MM.1S (cell line): ENCODE measurements around the gene PAQR7.

Experiments
- DNase-seq: peaks from one replicate; pipeline ENCODE4 v3.0.0-alpha.2; 2015
- H2AFZ ChIP-seq: fragments of 300-600 bp; sonication (generic); 2 replicates; pipeline ENCODE4 v1.6.0; 2016; ENCODE audit warnings: antibody characterized with exemption, low read length
- H3F3A ChIP-seq: fragments of 300-600 bp; sonication (generic); 2 replicates; pipeline ENCODE4 v1.6.1; 2016; ENCODE audit warnings: mild to moderate bottlenecking, antibody characterized with exemption, low read length, moderate library complexity, mixed read lengths; ENCODE audit not compliant: insufficient read depth
- H3K27ac ChIP-seq: fragments of 300-600 bp; sonication (generic); 2 replicates; pipeline ENCODE4 v1.5.1; 2016; ENCODE audit warnings: mild to moderate bottlenecking, low read length
- H3K27me3 ChIP-seq: fragments of 300-600 bp; sonication (generic); replicated peaks from 2 replicates; pipeline ENCODE4 v1.6.0; 2016; ENCODE audit warnings: low read length; ENCODE audit not compliant: insufficient read depth
- H3K36me3 ChIP-seq: fragments of 300-600 bp; sonication (generic); replicated peaks from 2 replicates; pipeline ENCODE4 v1.6.1; 2016; ENCODE audit warnings: mild to moderate bottlenecking, low read length, mixed read lengths; ENCODE audit not compliant: insufficient read depth
- H3K4me1 ChIP-seq: fragments of 300-600 bp; sonication (generic); 2 replicates; pipeline ENCODE4 v1.6.1; 2016; ENCODE audit warnings: low read length, mixed read lengths
- H3K4me2 ChIP-seq: fragments of 300-600 bp; sonication (generic); 2 replicates; pipeline ENCODE4 v1.6.0; 2016; ENCODE audit warnings: low read depth, low read length
- H3K4me3 ChIP-seq: fragments of 300-600 bp; sonication (generic); 2 replicates; pipeline ENCODE4 v1.5.1; 2016; ENCODE audit warnings: low read length, mixed read lengths
- H3K79me2 ChIP-seq: fragments of 300-600 bp; sonication (generic); 2 replicates; pipeline ENCODE4 v1.6.1; 2016; ENCODE audit warnings: mixed run types, low read length, mixed read lengths
- H3K9ac ChIP-seq: fragments of 300-600 bp; sonication (generic); 2 replicates; pipeline ENCODE4 v1.6.1; 2016; ENCODE audit warnings: low read length, mixed read lengths
- H3K9me2 ChIP-seq: fragments of 300-600 bp; sonication (generic); replicated peaks from 2 replicates; pipeline ENCODE4 v1.6.1; 2016; ENCODE audit warnings: mild to moderate bottlenecking, low read length, mixed read lengths; ENCODE audit not compliant: insufficient read depth
- H3K9me3 ChIP-seq: fragments of 300-600 bp; sonication (generic); replicated peaks from 2 replicates; pipeline ENCODE4 v1.6.1; 2016; ENCODE audit warnings: mild to moderate bottlenecking, low read length, mixed read lengths; ENCODE audit not compliant: insufficient read depth
- H4K20me1 ChIP-seq: fragments of 300-600 bp; sonication (generic); 2 replicates; pipeline ENCODE4 v1.6.1; 2016; ENCODE audit warnings: mild to moderate bottlenecking, low read length, moderate library complexity, mixed read lengths; ENCODE audit not compliant: insufficient read depth
- CTCF ChIP-seq: fragments of 300-600 bp; sonication (generic); IDR thresholded peaks from 2 replicates; pipeline ENCODE4 v1.5.1; 2016; ENCODE audit warnings: antibody characterized with exemption, low read length, mixed read lengths
- EZH2 ChIP-seq: fragments of 300-600 bp; sonication (generic); optimal IDR thresholded peaks from 2 replicates; pipeline ENCODE3; 2017; ENCODE audit warnings: low read depth, mild to moderate bottlenecking, antibody characterized with exemption, low read length, mixed read lengths
- EZH2phosphoT487 ChIP-seq: fragments of 300-600 bp; sonication (generic); IDR thresholded peaks from 2 replicates; pipeline ENCODE4 v1.6.1; 2018; ENCODE audit warnings: antibody characterized with exemption, low read length

Gene PAQR7

DNA sequence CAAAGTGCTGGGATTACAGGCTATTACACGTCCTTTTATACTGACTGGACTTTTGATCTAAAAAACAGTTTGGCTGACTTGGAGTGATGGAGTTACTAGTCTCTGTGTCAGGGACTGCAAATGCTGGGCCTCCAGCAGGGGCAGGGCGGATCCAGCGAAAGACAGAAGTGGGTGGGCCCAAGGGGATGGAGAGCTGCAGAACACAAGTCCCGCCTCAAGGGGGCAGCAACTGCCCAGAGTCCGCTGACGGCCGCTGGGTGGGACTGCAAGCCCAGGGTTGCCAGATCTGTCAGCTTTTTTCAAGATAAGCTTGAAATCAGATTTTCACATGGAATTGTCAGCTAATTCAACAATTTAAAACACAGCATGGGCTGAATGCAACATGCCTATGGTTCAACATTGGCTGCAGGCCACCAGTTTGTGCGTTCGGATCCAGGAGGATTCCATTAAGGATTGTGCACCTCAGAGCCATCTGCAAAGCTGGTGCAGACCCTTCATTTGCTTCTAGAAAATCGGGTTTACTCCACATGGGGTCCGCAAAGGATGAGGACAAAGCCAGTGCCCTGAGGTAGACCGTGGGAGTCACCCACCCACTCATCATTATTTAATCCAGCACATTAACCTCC is 20.0 kb upstream of the PAQR7 start:
- H3K9ac ChIP-seq, result no peak overlapping the region

GRCh38 chr1:25893116-25893515 is 17.6 kb upstream of the PAQR7 start:
- Histone ChIP-seq H3K9ac (no peak overlapping the region), H3K9me3 (no peaks in the 10 kb centered on the region), H3F3A (0 out of 2 replicates have a peak, but pooled peaks cover 5% of the 10 kb centered on the region), H3K27ac (no peak overlapping the region), H3K27me3 (no peaks in the 10 kb centered on the region), H2AFZ (no peak overlapping the region), H3K36me3 (no peaks in the 10 kb centered on the region), H3K4me1 (no peaks in the 10 kb centered on the region), H3K4me2 (no peak overlapping the region), H3K79me2 (no peaks in the 10 kb centered on the region), H3K4me3 (no peak overlapping the region), H3K9me2 (no peaks in the 10 kb centered on the region), H4K20me1 (no peaks in the 10 kb centered on the region)
- DNase-seq, result no peak
- no peak for TF ChIP-seq EZH2phosphoT487
- TF ChIP-seq CTCF, result no peak
- TF ChIP-seq EZH2, result no peak

More for the DNA sequence above, 20.0 kb upstream of the PAQR7 start:
- Histone ChIP-seq H3F3A (peaks cover 12% of the 10 kb centered on the region; the same call in 1 of the 2 replicates), H3K4me3 (no peak overlapping the region), H3K4me1 (no peaks in the 10 kb centered on the region), H3K9me3 (no peaks in the 10 kb centered on the region), H3K4me2 (no peak overlapping the region), H3K36me3 (peaks cover 6% of the 10 kb centered on the region; the same call in 1 of the 2 replicates), H2AFZ (no peak overlapping the region), H3K27ac (no peak overlapping the region), H4K20me1 (no peaks in the 10 kb centered on the region), H3K79me2 (peaks cover 8% of the 10 kb centered on the region), H3K9me2 (no peaks in the 10 kb centered on the region), H3K27me3 (no peaks in the 10 kb centered on the region)
- TF ChIP-seq CTCF, result peak; percentile 97
- no peak for TF ChIP-seq EZH2
- no peak for TF ChIP-seq EZH2phosphoT487
- peak; percentile 87 for DNase-seq

DNA sequence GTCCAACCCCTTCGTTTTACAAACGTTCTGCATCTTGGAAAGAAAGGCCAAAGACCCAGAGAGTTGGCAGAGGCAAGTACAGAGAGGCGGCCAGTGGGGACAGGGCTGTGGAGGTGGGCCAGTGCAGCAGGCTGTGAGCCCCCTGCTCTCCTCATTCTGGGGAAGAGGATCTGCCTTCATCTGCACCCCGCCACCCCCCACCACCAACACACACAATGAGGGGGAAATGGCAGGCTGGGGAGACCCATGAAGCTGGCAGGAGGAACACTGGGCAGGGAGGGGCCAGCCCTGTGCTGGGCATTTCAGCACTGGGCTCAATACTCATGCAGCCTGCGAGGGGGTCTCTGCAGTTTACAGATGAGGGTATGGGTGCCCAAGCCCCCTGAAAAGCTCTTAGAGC is 16.1 kb upstream of the PAQR7 start:
- TF ChIP-seq EZH2 (no peak), CTCF (no peak), EZH2phosphoT487 (no peak)
- no peak overlapping the region for H2AFZ ChIP-seq
- H3K27ac ChIP-seq, result no peak overlapping the region
- no peaks in the 10 kb centered on the region for H3K36me3 ChIP-seq
- H4K20me1 ChIP-seq, result no peaks in the 10 kb centered on the region
- no peaks in the 10 kb centered on the region for H3F3A ChIP-seq
- no peaks in the 10 kb centered on the region for H3K9me3 ChIP-seq
- H3K27me3 ChIP-seq, result no peaks in the 10 kb centered on the region
- H3K9me2 ChIP-seq, result no peaks in the 10 kb centered on the region
- no peak overlapping the region for H3K9ac ChIP-seq
- H3K79me2 ChIP-seq, result no peaks in the 10 kb centered on the region
- H3K4me3 ChIP-seq, result no peak overlapping the region
- H3K4me1 ChIP-seq, result no peaks in the 10 kb centered on the region
- no peak overlapping the region for H3K4me2 ChIP-seq
- DNase-seq, result no peak
